T-helper 2 cell (primary cell): ENCODE measurements around the gene SLIT1.

Experiments
- DNase-seq, 5 experiments: peaks; one replicate each; pipeline versions ENCODE4 v3.0.0 to v3.0.0-alpha.2; 2012 to 2022

The SLIT1 gene

DNA sequence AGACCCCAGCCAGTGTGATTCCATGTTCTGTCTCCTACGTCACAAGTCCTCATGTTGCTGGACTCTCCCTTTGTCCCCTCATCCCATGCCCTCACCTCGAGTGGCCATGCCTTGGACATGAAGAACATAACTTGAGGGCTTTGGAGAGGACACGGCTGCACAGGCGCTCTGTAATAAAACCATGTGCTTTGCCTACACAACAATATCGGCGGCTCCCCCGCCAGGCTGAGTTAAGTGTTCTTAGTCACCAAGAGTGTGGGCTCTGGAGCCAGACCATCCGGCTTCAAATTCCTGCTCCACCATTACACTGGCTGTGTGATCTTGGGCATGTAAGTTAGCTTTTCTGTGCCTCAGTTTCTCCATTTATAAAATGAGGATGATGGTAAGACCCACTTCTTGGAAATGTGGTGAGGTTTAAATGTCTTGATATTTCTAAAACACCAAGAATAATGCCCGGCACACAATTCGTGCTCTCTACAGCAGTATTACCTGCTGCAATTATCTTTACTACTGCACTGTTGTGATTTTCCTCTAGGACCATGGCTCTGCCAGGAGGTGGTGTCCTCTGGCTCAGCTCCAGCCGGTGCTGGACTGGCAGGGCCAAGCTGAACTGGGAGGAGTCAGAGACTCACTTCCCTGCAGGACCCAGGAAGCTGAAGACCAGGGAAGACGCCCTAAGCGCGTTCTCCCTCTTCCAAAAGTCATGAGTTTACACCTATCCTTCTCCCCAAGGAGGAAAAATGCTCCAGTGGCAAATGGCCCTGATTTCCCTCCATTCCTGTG is 15.7 kb downstream of the SLIT1 start:
- DNase-seq: no peak

DNA sequence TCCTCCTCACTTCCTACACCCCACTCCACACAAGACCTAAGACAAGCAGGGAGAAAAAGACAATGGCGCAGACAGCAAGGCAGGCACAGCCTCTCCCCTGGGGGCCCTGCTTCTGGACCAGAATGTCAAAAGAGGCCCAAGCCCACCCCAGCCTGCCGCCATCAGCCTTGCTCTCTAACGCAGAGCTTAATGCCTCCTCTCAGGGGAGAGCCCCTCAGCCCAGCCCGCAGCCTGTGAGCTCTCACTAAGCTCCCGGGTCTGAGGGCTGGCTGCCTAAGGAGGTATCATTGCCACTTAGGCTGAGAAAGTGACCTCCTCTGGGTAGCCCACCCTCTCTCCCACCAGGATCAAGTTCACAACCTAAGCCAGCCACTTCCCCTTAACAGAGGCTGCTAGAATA is 16.7 kb downstream of the SLIT1 start:
- no peak for DNase-seq

DNA sequence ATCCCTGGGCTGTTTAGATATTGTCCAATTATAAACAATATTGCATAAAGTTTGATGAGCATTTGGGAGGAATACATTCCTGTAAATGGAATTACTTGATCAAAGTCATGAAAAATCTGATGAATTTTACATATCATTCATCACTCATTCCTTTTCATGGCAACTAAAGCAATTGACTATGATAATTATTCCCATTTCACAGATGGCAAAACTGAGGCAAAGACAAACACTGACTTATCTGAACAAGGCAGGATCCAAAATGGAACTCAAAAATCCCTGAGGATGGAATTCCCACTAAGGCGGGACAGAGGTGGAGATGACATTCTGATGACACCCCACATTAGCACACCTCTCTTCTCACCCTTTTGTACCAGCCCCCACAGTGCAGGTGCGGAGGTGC is 17.1 kb downstream of the SLIT1 start:
- no peak for DNase-seq

DNA sequence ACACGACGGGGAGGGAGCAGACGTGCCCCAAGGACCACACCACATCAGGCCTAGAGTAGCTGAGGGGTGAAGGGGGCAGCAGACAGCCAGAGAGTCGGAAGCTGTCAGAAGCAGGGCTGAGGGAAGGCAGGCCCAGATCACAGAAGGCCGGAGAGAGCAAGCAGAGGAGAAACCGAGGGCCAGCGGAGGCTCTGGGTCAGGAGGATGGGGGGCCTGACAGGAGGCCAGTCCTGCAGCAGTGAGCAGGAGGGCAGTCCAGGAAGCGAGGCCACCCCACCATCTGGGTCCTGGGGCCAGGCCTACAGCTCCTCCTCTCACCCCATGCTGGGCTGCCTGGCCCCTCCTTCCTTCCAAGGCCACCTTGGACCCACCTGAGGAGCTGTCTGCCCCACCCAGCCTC is 20.3 kb downstream of the SLIT1 start:
- DNase-seq: no peak

DNA sequence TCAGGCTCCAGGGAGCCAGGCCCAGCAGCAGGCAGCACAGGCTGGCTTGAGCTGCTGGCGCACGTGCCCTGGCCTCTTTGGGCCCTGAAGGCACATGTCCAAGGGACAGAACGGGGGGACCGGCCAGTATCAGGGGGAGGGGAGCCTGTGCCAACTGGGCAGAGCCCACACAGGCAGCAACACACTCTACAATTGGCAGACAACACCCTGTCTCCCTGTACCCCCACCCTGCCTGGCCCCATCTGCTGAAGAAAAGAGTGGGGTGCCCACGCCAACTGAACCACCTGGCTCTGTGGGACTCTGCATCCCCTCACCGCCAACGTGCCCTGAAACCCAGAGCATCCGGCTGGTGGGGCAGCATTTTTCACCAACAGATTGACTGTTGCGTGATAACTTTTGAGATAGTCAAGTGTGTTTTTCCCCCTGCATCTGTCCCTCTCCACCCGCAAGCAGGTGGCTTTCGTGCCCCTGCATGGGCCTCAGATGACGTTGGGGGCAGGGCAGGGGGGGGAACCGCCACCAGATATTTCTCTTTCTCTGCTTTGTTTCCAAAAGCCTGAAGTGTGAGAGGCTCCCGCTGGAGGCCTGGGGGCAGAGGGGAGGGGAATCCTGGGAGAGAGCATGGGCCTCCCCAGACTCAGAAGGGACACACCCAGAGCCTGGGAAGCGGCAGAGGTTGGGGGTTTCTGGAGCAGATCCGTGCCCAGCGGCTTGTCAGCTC is 21.8 kb downstream of the SLIT1 start:
- peak in 1 of 5 experiments; percentile 21 for DNase-seq

DNA sequence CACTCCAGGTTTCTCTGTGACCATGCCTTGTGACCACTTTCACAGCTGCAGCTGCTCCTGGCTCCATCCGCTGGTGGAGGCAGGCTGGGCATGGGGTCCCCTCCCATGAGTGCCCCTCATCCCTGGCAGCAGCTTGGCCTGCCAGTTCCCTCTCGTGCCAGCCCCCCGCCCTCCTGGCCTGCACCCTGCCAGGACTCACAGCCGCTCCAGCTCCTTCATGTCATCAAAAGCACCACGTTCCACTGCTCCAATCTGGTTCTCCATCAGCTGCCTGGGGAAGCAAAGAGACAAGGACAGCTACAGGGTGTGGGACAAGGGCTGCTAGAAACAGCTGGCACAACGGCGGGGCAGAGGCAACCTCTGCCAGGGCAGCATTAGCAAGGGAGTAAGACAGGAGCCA is 22.6 kb downstream of the SLIT1 start:
- DNase-seq: no peak

DNA sequence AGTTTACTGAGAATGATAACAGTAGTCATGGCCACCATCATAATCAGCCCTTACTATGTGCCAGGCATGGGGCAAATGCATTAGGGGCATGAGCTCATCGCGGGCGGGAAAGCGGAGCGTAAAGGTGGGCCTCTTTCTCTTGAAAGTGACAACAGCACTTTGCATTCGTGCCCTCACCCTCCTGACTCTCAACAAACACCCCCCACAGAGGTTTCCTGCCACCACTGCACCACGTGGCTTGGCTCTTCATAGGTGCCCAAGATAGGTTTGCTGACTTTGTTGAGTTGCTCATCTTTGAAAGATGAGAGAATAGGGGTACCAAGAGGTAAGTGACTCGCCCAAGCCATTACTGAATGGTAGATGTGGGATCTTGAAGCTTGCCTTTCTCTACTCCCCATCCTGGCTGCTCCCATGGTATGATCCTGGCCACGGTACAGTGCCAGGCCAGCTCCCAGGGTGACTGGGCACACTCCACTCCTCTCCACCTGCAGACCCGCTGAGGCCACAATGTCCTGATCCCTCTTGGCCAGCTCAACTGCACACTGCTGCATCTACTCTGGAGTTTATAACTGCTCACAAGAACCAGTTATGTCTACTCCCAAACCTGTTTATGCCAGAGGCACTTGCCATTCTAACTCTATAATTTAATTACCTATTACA is 26.0 kb downstream of the SLIT1 start:
- DNase-seq: no peak

DNA sequence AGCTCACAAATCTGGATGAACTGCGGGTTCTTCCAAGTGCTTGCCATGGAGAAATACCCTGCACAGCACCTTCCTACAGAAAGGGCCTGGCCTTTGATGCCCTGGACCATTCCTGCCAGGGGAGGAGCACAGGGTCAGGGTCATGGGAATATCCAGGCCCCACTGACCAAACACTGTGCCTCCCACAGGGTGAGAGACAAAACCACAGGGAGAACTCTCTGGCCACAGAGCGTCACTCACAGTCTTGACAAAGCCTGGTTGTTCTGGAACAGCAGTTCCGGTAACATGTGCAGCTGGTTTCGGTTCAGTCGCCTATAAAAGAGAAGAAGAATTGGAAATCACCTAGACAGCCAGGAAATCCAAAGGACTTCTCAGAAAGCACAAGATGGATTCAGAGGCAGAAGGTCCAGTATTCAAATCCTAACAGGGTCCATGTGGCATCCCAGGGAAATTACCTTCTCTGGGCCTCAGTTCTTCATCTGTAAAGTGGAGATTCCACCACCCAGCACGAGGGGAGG is 28.1 kb downstream of the SLIT1 start:
- DNase-seq: no peak

DNA sequence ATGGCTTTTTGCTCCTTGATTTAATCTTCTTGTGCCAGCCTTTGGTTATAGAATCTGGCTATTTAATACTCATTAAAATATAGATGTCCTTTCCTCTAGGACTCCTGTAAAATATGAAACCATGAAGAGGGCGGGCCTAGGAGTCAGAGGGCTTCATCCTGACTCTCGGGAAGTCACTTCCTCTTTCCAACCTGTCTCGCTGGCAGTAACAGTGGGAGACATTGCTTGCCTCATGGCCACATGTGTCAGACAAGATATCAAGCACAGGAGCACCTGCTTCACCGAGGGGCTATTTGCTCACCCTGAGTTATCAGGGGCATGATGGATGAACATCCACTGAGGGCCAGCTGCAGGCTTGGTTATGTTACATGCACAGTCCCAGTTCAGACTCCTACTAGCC is 31.0 kb downstream of the SLIT1 start:
- DNase-seq: no peak

DNA sequence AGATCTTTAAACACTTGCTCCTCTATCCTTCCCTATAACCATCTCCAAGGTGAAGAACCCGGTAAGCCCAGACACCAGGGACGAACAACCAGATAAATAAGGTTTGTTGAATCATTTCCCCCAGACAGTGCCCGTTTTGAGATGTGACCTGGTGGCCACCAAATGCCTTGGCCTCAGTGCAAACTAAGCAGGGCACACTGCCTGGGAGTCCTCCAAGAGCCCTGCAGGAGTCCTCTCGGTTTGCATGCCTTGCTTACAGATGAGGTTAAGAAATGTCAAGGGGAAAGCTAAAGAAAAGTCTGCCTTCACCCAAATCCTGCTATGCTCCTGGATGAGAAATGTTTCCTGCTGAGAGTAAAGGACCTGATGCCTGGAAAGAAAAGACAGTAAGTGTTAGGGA is 31.6 kb downstream of the SLIT1 start:
- DNase-seq: no peak

DNA sequence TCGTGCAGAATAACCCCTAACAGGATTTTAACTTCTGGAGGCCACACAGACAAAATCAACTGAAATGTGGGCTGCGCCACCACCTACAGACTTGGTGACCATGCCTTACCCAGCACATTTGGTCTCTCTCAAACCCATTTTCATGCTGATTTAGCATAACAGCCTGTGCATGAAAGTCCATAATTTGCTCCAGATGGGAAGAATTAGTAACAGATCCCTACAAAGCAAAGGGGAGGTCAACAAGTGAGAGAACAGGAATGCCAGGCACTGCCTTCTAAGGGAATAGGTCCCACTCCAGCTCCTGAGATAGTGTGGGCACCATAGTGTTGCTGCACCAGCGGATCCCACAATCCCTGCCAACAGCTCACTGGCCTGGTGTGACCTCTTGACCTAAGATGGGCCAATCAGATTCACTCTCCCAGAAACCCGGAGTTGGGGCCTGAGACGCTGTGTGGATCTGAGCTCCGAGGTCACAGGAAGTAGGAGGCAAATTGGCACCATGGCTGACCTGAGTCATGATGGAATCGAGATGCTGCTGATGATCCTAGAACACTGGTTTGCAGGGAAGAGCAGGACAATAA is 32.4 kb downstream of the SLIT1 start:
- DNase-seq: no peak

DNA sequence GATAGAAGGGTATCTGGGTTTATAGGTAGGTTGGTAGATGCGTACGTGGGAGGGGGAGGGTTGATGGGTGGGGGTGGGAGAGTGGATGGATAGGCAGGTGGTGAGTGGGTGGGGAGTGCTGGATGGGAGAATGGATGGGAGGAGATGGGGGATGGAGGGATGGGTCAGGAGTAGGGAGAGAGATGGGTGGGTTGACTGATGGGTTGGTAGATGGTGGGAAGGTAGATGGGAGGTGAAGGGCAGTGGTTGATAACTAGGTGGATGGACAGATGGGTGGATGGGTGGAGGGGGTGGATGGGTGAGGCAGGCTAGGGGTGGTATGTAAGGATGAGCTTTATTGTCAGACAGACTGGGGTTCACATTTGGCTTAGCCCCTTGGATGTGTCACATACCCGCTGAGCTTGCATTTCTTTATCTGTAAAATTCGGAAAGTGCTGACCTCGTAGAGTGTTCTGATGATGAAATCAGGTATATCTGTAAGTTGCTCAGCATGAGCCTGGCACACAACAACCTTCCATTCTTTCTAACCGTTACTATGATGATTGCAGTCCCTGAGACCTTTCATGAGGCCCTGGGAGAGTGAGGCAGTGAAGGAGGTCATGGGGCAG is 34.3 kb downstream of the SLIT1 start:
- no peak for DNase-seq

DNA sequence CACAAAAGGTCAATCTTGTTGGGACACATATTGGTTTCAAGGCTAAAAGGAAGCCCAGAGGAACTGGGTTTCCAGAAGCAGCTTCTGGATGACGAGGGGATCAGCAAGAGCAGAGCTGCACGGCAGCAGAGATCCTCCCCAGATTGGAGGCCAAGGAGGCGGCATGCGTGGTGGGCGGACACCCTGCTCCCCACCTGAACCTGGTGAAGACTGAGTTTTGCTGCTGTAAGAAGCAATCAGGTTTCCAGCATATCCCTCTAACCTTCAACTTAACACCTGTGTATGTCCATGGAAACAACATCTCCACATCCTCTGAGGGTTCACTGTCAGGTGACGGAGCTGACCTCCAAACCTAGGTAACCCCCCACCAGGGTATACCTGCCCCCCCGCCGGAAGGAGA is 35.1 kb downstream of the SLIT1 start:
- no peak for DNase-seq

DNA sequence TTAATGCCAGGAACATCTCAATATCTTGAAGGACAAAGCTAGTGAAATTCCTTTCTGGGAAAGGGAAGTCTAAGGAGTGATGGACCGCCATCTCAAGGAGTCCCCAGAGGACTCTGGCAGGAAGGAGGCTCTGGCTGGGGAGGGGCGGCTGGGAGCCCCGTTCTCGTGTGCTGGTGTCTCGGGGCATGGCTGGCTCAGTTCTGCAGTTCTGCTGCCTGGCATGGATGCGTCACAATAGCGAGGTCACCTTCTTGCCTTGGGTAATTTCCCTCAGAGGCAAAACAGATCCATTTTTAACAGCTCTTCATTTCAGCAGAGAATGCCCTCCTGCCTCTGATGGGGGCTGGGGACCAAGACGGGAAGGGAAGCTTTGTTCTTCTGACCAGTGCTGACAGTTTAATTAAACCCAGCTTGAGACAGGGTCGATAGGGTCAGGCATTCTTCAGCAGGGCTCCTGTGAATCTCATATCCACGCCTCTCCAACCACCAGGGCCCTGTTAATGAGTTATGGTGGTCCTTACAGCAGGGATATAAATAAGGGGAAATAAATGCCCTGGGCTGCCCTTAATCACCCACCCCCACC is 35.7 kb downstream of the SLIT1 start:
- no peak for DNase-seq

DNA sequence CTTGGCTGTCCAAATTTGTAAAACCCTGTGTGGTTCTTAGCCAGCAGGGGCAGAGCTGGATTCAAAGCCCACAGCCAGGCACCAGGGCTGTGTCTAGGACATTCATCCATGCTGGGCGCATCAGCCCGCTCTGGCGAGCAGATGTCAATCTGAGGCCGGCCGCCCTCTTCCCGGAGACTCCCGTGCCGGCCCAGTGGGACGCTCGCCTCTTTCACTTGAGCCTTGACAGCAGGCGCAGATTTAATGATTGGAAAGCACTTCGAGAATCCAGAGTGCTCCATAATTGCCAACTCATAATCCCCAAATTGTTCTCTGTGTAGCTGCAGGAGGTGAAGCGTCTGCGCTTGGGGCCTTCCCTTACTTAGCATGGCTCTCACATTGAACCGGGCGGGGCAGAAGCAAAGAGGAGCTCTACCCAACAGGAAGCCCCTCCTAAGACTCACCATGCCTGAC is 36.7 kb downstream of the SLIT1 start:
- no peak for DNase-seq

DNA sequence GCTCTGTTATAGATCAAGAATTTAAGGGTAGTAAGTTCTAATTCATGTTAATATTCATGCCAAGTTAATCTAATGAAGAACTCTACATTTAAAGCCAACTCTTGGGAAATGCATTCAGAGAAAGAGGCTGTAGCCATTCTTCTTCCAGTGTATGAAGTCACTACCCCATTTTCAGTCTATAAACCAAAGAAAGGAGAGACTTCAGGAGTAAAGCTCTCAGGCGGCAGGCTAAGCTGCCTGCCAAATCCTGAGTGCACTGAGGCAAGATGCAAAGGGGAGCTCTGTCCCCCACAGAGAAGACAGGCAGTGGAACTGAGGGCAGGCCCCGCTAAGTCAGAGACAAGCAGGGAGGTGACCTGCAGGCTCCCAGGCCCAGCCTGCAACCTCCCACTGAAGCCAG is 41.5 kb downstream of the SLIT1 start:
- no peak for DNase-seq

DNA sequence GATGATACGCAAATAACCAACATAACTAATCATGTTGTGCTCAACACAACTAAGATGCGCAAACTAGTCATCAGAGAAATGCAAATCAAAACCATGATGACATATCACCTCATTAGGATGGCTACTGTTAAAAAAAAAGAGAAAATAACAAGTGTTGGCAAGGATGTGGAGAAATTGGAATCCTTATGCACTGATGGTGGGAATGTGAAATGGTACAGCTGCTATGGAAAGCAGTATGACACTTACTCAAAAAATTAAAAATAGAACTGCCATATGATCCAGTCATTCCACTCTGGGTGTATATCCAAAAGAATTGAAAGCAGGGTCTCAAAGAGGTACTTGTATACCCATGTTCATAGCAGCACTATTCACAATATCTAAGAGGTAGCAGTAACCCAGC is 42.9 kb downstream of the SLIT1 start:
- DNase-seq: no peak

DNA sequence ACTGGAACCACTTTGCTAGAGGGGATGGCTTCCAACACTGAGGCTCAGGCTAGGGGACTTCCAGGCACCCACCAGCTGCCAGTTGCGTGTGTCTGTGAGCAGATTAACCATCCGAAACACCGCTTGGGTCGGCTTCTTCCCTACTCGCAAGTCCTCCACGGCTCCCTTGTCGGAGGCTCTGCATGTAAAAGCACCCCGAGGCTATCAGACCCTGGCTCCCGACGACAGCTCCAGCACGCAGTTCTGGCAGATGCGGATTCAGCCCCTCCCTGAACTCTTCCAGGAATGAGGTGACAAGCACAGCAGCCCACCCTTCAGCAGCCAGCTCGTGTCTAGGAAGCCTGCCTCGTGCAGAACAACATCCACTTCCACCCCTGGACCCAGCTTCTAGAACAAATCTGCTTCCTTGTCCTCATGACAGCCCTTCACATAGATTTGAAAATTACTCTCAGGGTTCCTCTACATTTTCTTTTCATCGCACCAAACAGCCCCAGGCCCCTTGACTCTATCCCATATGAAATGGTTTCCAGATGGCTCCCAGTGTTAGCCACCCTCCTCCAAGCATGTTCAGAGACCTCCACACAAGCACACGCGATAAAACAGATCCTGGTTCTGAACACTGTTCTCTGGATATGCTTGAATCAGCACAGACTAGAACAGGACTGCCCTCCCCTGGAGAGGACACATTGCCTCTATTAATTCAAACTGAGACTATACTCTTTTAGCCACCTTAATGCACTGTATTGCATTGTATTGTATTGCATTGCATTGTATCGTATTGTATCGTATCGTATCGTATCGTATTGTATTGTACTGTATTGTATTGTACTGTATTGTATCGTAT is 44.6 kb downstream of the SLIT1 start:
- DNase-seq: no peak

DNA sequence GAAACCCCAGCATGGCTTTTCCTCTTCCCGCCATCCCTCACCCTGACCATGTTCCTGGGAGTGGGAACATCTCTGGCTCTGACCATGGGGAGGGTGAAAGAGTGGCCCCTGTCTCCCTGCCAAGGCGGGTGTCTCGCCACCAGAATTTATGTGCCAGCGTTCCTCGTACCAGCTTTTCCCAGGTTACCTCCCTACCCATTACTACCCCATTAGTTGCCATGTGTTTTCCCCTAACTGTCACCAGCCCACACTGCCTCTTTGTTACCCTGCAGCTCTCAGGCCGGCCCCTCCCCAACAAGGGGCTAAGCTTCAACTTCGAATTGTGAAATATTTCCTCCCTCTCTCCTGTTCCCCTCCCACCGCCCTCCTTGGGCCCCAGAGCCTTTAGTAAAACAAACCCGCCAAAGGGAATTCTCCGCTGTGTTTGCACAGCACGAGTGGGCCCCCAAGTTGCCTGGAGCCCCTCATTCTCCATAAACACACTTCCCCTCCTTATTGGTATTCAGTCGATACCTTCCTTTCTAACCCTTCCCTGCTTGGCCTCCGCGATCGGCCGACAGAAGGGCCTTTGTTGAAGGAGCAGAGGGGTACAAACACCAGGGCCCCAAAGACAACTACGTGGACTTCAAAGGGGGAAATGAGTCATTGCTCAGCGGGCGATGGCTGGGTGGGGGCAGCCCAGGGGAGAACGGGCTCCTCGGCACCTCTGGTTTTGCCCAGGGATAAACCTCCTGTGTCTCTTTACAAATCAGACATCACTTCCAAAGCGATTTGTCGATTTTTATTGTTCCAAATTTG is 45.5 kb downstream of the SLIT1 start:
- no peak for DNase-seq

DNA sequence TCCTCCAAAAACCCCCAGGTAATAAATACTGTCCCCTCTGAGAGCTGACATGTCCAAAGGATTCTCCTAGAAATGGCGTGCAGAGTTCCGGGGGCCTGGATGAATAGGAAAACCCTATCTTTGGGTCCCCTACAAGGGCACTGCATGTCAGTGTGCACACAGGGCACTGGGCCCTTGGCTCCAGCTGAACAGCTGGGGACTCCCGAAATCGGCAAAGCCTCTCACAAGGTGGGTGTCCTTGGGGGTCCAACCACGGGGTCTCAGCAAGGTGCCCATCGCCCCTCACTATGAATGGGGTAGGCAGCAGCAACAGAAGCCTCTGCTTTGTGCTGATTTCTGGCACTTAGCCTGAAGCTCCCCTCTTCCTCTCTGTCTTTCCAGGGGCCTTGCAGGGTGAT is 46.1 kb downstream of the SLIT1 start:
- DNase-seq: no peak

DNA sequence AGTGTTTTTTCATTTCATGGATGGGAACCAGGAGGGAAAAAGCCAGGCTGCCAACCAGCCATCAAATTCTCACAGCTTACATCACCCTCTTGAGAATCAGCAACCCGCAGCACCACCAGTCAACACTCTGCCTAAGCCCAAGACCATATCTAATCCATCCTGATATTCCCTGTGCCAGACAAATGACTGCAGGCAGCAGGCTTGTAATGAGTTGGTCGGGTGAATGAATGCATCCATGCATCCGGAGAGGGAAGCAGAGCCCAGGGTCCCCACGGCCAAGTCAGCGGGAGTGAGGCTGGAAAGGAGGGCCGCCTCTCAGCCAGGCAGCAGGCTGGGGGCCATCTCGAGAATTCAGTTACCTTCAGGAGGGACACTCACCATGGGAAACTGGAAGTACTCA is 46.9 kb downstream of the SLIT1 start:
- DNase-seq: no peak
